ENCODE data around the gene FYTTD1. TPM values are rescaled to one million over a fixed set of nuclear protein-coding genes. Genes with fewer than 3 reads are reported as not detected.
"Not testable (repeated sequence)": the region's sequence is repeated elsewhere in the genome, so short reads cannot be mapped to it uniquely, and the experiment has no call there.

Gene FYTTD1
- polyA plus RNA-seq, 1 donor from 2014 or later, result 87.0 TPM

- Histone ChIP-seq H3F3A (ENCODE audit: insufficient read depth, low read length, poor library complexity, severe bottlenecking) (no peaks in the 10 kb centered on the region), H3K27ac (ENCODE audit: low read length) (no peak overlapping the region), H3K4me2 (ENCODE audit: low read length) (no peak overlapping the region), H3K9me2 (ENCODE audit: insufficient read depth, low read length) (no peaks in the 10 kb centered on the region), H3K9me3 (ENCODE audit: low read length) (no peaks in the 10 kb centered on the region), H4K20me1 (ENCODE audit: insufficient read depth) (no peaks in the 10 kb centered on the region), H3K27me3 (ENCODE audit: insufficient read depth, low read depth, low read length) (no peaks in the 10 kb centered on the region), H3K9ac (ENCODE audit: low read length) (no peak overlapping the region), H3K79me2 (replicated peaks; ENCODE audit: insufficient read depth, low read length) (peaks cover 13% of the 10 kb centered on the region), H3K4me3 (ENCODE audit: low read length) (no peak overlapping the region), H3K36me3 (ENCODE audit: insufficient read depth, low read length) (no peaks in the 10 kb centered on the region), H2AFZ (ENCODE audit: low read depth, low read length) (no peak overlapping the region)
- TF ChIP-seq TAF1 (IDR thresholded peaks at IDR 0.05; ENCODE audit: low read depth) (no peak), MXI1 (conservative IDR thresholded peaks at IDR 0.05; ENCODE audit: poor library complexity, severe bottlenecking) (no peak), EZH2 (IDR thresholded peaks at IDR 0.05; ENCODE audit: borderline replicate concordance, insufficient read depth, low read length, poor library complexity, severe bottlenecking) (no peak), EP300 (conservative IDR thresholded peaks at IDR 0.05; ENCODE audit: poor library complexity, severe bottlenecking) (no peak), REST (IDR thresholded peaks at IDR 0.05; ENCODE audit: borderline replicate concordance) (no peak)
Observed at GRCh38 chr3:197730200-197730599, 19.5 kb upstream of the FYTTD1 start.

GRCh38 chr3:197730770-197731169 is 18.9 kb upstream of the FYTTD1 start:
- not testable (repeated sequence) for H3K27me3 ChIP-seq (ENCODE audit: insufficient read depth, low read depth, low read length)

GRCh38 chr3:197731483-197731882 is 18.2 kb upstream of the FYTTD1 start:
- not testable (repeated sequence) for H3K9me3 ChIP-seq (ENCODE audit: low read length); H3K27me3 ChIP-seq (ENCODE audit: insufficient read depth, low read depth, low read length); H3K36me3 ChIP-seq (ENCODE audit: insufficient read depth, low read length); H3K4me3 ChIP-seq (ENCODE audit: low read length); H3K27ac ChIP-seq (ENCODE audit: low read length); H2AFZ ChIP-seq (ENCODE audit: low read depth, low read length); H3F3A ChIP-seq (ENCODE audit: insufficient read depth, low read length, poor library complexity, severe bottlenecking); H3K9me2 ChIP-seq (ENCODE audit: insufficient read depth, low read length); H3K4me2 ChIP-seq (ENCODE audit: low read length); H4K20me1 ChIP-seq (ENCODE audit: insufficient read depth); H3K9ac ChIP-seq (ENCODE audit: low read length)
- peaks cover 13% of the 10 kb centered on the region for H3K79me2 ChIP-seq (replicated peaks; ENCODE audit: insufficient read depth, low read length)

More at GRCh38 chr3:197730770-197731169, 18.9 kb upstream of the FYTTD1 start:
- not testable (repeated sequence) for H3K4me2 ChIP-seq (ENCODE audit: low read length); H3K36me3 ChIP-seq (ENCODE audit: insufficient read depth, low read length); H4K20me1 ChIP-seq (ENCODE audit: insufficient read depth); H3K9me2 ChIP-seq (ENCODE audit: insufficient read depth, low read length); H3K4me3 ChIP-seq (ENCODE audit: low read length); H3K9me3 ChIP-seq (ENCODE audit: low read length); H3F3A ChIP-seq (ENCODE audit: insufficient read depth, low read length, poor library complexity, severe bottlenecking); H2AFZ ChIP-seq (ENCODE audit: low read depth, low read length); H3K27ac ChIP-seq (ENCODE audit: low read length); H3K9ac ChIP-seq (ENCODE audit: low read length)
- peaks cover 13% of the 10 kb centered on the region for H3K79me2 ChIP-seq (replicated peaks; ENCODE audit: insufficient read depth, low read length)

GRCh38 chr3:197733042-197733441 is 16.6 kb upstream of the FYTTD1 start:
- no peak overlapping the region for H3K9ac ChIP-seq (ENCODE audit: low read length)
- peaks cover 13% of the 10 kb centered on the region for H3K79me2 ChIP-seq (replicated peaks; ENCODE audit: insufficient read depth, low read length)
- no peaks in the 10 kb centered on the region for H3K9me2 ChIP-seq (ENCODE audit: insufficient read depth, low read length)
- H3F3A ChIP-seq (ENCODE audit: insufficient read depth, low read length, poor library complexity, severe bottlenecking), result peaks cover 3% of the 10 kb centered on the region
- H2AFZ ChIP-seq (ENCODE audit: low read depth, low read length), result no peak overlapping the region
- no peaks in the 10 kb centered on the region for H4K20me1 ChIP-seq (ENCODE audit: insufficient read depth)
- H3K27ac ChIP-seq (ENCODE audit: low read length), result no peak overlapping the region
- no peaks in the 10 kb centered on the region for H3K9me3 ChIP-seq (ENCODE audit: low read length)
- no peak overlapping the region for H3K4me3 ChIP-seq (ENCODE audit: low read length)
- TF ChIP-seq POLR2AphosphoS5 (IDR thresholded peaks at IDR 0.05) (no peak), RAD21 (conservative IDR thresholded peaks at IDR 0.05) (no peak), EZH2 (IDR thresholded peaks at IDR 0.05; ENCODE audit: borderline replicate concordance, insufficient read depth, low read length, poor library complexity, severe bottlenecking) (no peak), EP300 (conservative IDR thresholded peaks at IDR 0.05; ENCODE audit: poor library complexity, severe bottlenecking) (no peak), REST (IDR thresholded peaks at IDR 0.05; ENCODE audit: borderline replicate concordance) (no peak)
- H3K36me3 ChIP-seq (ENCODE audit: insufficient read depth, low read length), result no peaks in the 10 kb centered on the region
- no peak overlapping the region for H3K4me2 ChIP-seq (ENCODE audit: low read length)
- H3K27me3 ChIP-seq (ENCODE audit: insufficient read depth, low read depth, low read length), result no peaks in the 10 kb centered on the region

All from neural cell (in vitro differentiated cells).